IPS-11a (cell line): ENCODE data around the gene PRPF38A.

Source experiments
- H3K4me3 ChIP-seq: one replicate; pipeline ENCODE4 v1.5.1; 2013; ENCODE audit warnings: low read depth, low read length, control low read depth

PRPF38A gene

GRCh38 chr1:52399629-52400028 is 4.8 kb upstream of the PRPF38A start:
- H3K4me3 ChIP-seq: no peak overlapping the region

GRCh38 chr1:52400131-52400530 is 4.3 kb upstream of the PRPF38A start:
- H3K4me3 ChIP-seq: no peak overlapping the region

- peak overlapping the region; percentile 72 for H3K4me3 ChIP-seq
Observed at GRCh38 chr1:52402860-52403240, 1.6 kb upstream of the PRPF38A start.

- H3K4me3 ChIP-seq: peak overlapping the region; percentile 72
Observed at GRCh38 chr1:52403566-52404115, 761 bp upstream of the PRPF38A start.

- peak overlapping the region; percentile 72 for H3K4me3 ChIP-seq
Observed at GRCh38 chr1:52404975-52405338, 555 bp downstream of the PRPF38A start.

GRCh38 chr1:52413410-52413989 is 9.1 kb downstream of the PRPF38A start:
- no peak overlapping the region for H3K4me3 ChIP-seq

GRCh38 chr1:52414942-52415341 is 10.5 kb downstream of the PRPF38A start:
- no peak overlapping the region for H3K4me3 ChIP-seq

- H3K4me3 ChIP-seq: no peak overlapping the region
Observed at GRCh38 chr1:52416811-52417210, 12.4 kb downstream of the PRPF38A start.

GRCh38 chr1:52420713-52421112 is 16.3 kb downstream of the PRPF38A start:
- no peak overlapping the region for H3K4me3 ChIP-seq

GRCh38 chr1:52423055-52423454 is 18.7 kb downstream of the PRPF38A start:
- no peak overlapping the region for H3K4me3 ChIP-seq

GRCh38 chr1:52423771-52424170 is 19.4 kb downstream of the PRPF38A start:
- H3K4me3 ChIP-seq: no peak overlapping the region

GRCh38 chr1:52424231-52424636 is 19.8 kb downstream of the PRPF38A start:
- H3K4me3 ChIP-seq: no peak overlapping the region

GRCh38 chr1:52424813-52425212 is 20.4 kb downstream of the PRPF38A start:
- H3K4me3 ChIP-seq: no peak overlapping the region

- H3K4me3 ChIP-seq: no peak overlapping the region
Observed at GRCh38 chr1:52426371-52426770, 22.0 kb downstream of the PRPF38A start.

- H3K4me3 ChIP-seq: no peak overlapping the region
Observed at GRCh38 chr1:52427152-52427551, 22.8 kb downstream of the PRPF38A start.

GRCh38 chr1:52432807-52433206 is 28.4 kb downstream of the PRPF38A start:
- no peak overlapping the region for H3K4me3 ChIP-seq

- H3K4me3 ChIP-seq: no peak overlapping the region
Observed at GRCh38 chr1:52435211-52435610, 30.8 kb downstream of the PRPF38A start.

GRCh38 chr1:52435650-52436049 is 31.2 kb downstream of the PRPF38A start:
- no peak overlapping the region for H3K4me3 ChIP-seq

GRCh38 chr1:52436817-52437216 is 32.4 kb downstream of the PRPF38A start:
- no peak overlapping the region for H3K4me3 ChIP-seq

GRCh38 chr1:52439976-52440375 is 35.6 kb downstream of the PRPF38A start:
- no peak overlapping the region for H3K4me3 ChIP-seq

GRCh38 chr1:52444463-52444862 is 40.1 kb downstream of the PRPF38A start:
- H3K4me3 ChIP-seq: no peak overlapping the region

GRCh38 chr1:52454127-52454526 is 49.7 kb downstream of the PRPF38A start:
- no peak overlapping the region for H3K4me3 ChIP-seq

GRCh38 chr1:52454779-52455178 is 50.4 kb downstream of the PRPF38A start:
- no peak overlapping the region for H3K4me3 ChIP-seq
